Right renal pelvis (tissue), 4 donors: ENCODE results near the gene VDAC1. TPM values are rescaled to one million over a fixed set of nuclear protein-coding genes. Genes with fewer than 3 reads are reported as not detected.
"Not testable (repeated sequence)": the region's sequence is repeated elsewhere in the genome, so short reads cannot be mapped to it uniquely, and the experiment has no call there.

Experiments used
- DNase-seq, 4 donors: peaks; one replicate each; pipeline ENCODE4 v3.0.0-alpha.2; 2013; ENCODE audit warnings: low read depth in 4 of 4, low spot score in 3 of 4, missing footprints in 1 of 4
- polyA plus RNA-seq, 4 donors: library from polyadenylated mRNA; unstranded; fragments of 120-200 nt; gene quantifications; one replicate each; pipeline ENCODE4 v1.2.1, GENCODE V29; 2013; ENCODE audit not compliant: insufficient read length in 4 of 4

The VDAC1 gene, protein sequence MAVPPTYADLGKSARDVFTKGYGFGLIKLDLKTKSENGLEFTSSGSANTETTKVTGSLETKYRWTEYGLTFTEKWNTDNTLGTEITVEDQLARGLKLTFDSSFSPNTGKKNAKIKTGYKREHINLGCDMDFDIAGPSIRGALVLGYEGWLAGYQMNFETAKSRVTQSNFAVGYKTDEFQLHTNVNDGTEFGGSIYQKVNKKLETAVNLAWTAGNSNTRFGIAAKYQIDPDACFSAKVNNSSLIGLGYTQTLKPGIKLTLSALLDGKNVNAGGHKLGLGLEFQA
- polyA plus RNA-seq = 100 to 1,000 TPM; 184 to 207 (median 205) TPM

DNA sequence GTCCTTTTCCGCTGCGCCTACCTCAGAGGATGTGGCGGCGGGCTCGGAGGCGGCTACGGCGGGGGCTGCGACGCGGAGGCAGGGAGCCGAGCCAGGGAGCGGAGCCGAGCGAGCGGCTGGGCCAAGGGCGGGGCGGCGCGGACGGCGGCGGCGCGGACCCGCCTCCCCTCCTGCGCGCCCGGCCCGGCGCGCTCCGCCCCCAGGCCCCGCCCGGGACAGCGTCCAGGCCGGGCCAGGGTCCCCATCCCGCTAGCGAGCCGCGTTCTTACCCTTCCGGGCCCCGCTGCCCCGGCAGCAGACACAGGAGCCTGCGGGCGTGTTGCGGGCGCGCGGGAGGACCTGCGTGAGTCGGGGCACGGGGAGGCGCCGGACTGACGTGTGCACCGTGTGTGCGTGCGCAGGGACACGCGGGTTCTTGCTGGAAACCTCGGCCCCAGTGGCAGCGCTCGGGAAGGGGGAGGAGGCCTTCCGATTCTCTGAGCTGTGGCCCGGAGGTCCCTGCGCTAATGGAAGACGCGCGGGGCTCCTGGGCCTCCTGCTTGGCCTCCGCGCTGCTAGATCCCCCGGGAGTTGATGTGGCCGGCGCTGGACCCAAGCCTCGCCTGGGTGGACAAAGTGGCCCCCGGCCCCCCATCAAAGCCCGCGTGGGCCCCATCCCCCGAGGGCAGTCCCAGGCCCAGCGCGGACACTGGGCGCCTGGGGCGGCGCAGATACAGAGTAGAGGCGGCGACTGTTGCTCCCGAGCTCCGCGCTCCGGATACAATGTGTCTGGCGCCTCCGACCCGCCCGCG lies at the start of gene VDAC1:
VDAC1 (minus strand) TSS at position 350 of the 791 bp plus-strand sequence. CDS start 11,963 bp downstream, outside the sequence.
- DNase-seq = peak; percentile 66 to 82 (median 72)

DNA sequence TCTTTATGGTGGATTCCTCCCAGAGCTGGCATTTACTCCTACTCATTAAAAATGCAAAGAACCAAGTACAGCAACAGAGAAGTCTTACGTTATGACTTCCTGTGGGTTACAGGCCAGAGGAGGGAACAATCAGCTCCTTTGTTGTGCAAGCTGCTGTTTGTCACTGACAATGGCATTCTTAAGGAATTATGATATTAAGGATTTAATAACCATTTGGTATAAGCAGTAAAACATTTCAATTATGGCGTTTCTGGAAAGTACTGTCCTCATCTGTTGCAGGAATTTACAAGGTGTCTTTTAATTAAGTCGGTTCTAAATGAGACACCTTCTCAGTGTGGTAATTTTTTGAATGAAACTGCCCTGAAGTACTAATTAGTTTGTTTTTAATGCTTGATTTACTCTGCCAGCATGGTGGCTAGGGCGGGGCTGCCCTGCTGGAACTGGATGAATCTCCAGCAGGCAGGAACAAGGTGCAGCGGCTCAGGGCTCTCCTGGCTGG lies 49.1 kb upstream of the VDAC1 start:
- no peak for DNase-seq

DNA sequence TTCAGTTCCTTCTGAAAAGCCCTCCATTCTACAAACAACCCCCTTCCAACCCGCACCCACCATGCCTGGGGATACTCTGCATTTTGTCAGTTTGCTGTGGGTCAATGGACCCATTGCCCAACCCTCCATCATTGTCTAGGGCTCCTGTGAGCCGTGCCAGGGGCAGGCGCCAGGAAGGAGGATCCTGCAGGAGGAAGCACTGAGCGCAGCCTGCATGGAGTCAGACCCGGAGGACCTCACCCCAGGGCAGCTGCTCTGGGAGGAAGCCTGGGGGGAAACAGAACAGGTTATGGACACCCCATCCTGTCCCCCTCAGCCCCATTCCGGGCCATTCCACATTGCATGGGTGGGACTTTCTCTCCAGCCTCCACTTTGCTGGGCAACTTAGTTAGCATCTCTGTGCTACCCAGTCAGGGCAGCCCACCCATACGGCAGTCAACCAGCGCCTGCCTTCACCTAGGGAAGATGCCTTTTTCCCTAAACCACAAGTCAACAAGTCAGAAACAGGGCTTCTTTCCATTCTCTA lies 48.6 kb upstream of the VDAC1 start:
- no peak for DNase-seq

DNA sequence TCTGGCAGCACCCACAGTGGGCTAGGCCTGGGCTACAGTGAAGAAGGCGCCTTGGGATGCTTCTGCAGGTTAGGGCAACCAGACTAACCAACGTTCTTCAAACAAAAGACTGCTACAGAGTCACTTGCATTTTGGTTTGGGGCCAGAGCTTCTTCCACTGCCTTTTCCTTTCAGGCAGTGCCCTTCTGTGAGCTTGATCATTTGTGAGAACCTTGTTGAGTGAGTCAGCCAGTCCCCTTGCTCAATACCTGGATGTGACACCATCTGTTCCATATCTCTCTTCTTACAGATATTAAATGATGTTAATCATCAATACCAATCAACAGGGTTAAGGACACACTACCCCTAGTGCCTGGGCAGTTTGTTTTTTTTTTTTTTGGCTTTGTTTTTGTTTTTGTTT lies 46.5 kb upstream of the VDAC1 start:
- DNase-seq = no peak

DNA sequence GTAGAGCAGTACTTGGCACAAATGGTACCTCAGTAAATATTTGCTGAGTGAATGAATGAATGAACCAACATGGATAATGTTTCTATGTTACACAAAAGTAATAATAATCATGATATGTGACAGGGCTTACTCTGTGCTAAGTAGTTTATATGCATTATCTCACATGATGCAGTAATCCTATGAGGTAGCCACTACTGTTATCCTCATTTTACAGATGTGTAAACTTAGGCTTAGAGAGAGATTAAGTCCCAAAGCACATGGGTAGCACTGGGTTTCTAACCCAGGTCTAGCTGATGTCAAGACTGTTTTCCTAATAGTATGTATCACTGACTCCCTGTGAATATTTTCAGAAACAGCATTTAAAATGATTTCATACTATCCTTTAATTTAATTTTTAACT lies 44.1 kb upstream of the VDAC1 start:
- DNase-seq = no peak

DNA sequence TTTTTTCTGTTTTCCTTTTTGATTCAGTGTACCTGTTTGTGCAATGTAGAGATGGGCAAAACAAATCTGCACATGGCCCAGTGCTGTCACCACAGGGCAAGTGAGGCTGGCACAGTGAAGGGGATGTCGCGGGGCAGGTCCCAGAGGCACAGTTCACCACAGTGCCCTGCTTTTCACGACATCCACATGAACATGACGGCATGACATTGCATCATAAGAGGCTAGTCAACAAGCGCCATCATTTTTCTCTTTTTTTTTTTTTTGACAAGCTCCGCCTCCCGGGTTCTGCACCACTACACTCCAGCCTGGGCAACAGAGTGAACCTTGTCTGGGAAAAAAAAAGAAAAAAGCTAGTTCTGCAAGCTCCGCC lies 42.9 kb upstream of the VDAC1 start:
- DNase-seq = no peak

DNA sequence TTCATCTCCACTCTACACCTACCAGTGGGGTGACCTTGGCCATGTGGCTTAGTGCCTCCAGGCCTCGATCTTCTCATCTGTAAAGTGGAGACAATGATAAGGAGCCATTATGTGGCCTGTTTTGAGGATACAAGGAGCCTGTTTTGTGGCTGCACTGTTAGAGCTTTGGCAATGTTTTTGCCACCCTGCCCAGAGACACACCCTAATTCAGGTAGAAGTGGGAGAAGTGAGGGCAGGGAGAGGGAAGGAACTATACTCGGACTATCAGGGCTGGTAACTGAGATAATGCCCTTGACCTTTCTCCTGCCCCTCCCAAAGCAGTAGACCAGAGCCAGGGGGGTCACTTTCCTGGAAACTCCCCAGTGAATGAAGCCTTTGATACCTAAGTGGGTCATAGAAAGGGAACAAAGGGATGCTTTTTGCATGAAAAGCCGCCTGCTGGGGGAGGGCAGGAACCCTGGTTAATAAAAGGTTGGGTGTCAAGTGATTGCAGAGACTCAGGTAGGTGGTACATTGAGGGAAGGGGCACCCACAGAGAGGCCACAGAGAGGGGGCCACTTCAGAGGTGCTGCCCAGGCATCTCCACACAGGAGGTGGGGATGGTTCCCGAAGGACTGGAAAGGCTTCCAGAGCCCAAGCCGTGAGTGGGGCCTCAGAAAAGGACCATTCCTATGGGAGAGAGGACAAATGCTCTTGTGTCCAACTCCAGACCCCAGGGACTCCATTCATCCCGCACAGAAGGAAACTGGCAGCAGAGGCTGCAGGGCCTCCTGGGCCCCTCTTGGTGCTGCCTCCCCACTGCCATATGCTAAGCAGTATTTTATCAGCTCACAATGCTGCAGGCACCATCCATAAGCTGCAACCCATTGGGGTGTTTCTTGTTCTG lies 42.3 kb upstream of the VDAC1 start:
- no peak for DNase-seq

DNA sequence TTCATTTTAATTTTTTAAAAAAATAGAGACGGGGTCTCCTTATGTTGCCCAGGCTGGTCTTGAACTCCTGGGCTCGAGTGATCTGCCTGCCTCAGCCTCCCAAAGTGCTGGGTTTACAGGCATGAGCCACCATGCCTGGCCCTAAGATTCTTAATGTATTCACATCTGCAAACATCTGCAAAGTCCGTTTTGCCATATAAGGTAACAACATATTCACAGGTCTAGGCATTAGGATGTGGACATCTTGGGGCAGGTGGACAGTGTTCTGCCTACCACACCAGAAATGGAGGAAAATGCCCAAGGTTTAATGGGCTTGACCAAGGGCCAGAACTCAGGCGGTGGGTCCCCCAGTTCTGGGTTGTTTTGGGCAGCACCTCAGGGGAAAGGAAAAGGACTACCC lies 41.6 kb upstream of the VDAC1 start:
- no peak for DNase-seq

DNA sequence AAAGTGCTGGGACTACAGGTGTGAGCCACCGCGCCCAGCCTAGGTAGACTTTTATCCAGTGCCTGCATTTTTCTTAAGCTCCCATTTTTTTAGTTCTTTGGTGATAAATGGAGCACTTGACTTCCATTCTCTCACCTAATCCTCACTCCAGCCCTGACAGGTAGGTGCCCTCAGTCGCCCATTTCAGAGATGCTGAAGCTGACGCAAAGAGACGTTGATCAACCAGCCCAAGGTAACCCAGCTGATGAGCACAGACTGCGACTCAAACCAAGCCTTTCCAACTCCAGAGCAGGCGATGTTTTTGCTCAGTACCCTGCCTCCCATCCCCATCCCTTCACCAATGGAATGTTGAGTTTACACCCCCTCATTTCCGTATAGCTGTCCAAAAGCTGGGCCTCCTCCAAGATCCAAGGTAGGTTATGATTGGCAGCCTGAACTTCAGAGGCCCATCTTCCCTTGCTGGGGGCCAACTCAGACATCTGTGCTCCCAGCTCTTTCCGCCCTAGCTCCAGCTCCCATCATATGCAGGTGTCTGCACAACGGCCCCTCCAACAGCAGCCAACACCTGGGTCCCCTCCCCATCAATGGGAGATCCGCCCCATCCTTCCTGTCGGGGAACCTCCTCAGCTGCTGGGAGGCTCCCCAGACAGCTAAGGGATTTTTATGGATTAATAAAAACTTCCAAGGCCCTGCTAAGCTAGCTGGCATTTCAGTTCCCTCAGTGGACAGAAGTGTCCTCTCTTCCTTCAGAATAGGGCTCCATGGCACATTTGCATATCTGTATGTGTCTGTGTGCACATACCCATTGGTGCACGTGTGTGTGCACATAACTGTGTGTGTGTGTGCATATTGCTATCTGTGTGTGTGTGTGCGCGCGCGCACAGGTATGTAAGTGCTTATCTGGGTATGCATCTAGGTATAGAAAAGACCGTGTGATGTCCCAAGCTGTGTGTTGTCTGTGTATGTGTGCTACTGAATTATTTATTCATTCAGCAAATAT lies 39.3 kb upstream of the VDAC1 start:
- no peak for DNase-seq

DNA sequence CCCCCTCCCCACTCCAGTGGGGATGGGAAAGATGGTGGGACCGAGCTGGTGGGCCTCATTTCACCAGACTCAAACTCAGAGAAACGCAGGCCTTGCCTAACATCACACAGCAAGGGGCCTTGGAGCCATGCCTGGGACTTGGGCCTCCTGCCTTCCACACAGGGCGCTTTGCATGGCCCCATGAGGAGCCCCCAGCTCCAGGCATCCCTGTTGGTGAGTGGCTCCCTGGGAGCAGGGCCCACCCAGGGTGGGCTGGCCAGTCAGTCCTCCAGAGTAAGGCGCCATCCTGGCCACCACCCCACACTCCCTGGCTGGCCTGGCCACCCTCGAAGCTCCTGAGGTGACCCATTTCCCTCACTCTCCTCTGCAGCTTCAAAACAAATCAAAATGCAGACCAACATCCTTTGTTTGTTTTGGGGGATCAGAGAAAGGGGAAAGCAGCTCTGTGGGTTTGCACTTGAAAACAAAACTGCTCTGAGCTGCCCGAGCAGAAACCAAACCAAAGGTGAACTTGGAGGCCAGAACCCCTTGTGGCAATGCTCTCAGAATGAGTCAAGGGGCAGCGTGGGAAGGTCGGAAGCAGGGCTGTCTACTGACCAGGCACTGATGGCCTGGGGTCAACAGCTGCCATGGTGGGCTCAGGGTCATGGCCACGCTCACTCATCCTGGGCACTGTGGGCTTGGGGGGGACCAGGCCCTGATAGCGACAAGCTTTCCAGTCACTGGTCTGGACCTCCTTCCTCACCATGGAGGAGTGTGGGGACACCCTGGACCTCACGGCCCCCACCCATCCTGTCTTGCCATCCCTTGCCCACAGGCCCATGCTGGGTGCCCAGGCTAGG lies 37.0 kb upstream of the VDAC1 start:
- no peak for DNase-seq

DNA sequence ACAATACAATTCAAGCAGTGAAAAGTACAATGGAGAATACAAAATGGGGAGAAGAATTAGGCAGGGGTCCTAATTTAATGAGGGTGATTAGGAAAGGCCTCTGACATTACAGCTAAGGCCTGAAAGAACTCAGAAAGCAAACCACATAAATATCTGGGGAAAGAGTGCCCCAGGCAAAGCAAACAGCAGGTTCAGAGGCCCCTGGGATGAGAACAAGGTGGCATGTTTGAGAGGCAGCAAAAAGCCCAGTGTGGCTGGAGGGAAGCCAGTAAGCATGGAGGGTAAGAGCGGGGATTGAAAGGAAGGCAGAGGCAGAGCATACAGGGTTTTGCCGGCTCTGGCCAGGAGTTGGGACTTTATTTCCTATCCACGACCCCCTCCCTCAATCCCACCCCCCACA lies 33.4 kb upstream of the VDAC1 start:
- DNase-seq = no peak

DNA sequence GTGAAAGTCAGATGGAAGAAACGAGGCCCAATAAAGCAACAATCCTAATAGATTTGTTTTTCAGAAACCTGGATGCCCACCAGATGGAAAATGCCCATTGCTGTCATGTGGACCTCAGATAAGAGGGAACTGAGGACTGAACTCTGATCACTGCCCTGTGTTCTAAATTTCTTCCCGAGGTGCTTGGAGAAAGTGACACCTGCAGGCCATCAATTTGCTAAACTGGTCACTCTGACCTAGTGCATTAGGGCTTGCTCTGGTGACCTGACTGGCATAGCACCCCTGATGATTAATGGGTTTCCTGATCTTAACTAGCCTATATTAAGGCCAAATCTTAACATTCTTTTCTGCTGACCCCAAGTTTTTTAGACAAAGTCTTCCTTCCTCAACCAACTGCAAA lies 32.4 kb upstream of the VDAC1 start:
- DNase-seq = no peak

DNA sequence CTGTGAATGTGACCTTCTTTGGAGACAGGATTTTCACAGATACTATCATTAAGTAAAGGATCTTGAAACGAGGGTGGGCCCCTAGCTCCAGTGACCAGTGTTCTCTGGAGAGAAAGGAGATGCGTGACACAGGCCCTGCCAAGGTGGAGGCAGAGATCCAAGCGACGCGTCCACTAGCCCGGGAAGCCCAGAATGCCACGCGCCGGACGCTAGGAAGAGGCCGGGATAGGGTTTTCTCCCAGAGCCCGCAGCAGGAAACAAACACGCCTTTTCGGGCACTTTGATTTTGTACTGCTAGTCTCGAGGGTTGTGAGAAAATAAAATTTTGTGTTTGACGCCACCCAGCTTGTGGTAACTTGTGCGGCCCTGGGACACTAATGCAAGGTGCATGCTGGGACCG lies 29.6 kb upstream of the VDAC1 start:
- DNase-seq = no peak

DNA sequence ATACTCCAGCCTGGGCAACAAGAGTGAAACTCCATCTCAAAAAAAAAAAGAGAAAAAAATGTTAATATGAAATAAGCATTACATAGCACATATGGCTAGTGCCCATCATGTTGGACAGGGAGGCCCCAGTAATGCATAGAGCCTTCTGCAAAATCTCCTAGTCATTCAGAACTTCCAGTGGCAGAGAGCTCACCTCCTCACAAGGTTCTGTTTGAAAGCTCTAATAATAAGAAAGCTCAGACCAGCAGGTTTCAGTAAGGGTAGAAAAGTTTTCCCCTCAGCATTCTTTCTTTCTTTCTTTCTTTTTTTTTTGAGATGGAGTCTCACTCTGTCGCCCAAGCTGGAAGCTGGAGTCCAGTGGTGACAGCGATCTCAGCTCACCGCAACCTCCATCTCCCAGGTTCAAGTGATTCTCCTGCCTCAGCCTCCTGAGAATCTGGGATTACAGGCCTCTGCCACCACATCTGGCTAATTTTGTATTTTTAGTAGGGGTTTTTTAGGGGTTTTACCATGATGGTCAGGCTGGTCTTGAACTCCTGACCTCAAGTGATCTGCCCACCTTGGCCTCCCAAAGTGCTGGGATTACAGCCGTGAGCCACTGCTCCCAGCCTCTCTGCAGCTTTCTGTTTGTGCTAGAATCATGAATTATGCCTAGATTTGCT lies 25.7 kb upstream of the VDAC1 start:
- not testable (repeated sequence) for DNase-seq

DNA sequence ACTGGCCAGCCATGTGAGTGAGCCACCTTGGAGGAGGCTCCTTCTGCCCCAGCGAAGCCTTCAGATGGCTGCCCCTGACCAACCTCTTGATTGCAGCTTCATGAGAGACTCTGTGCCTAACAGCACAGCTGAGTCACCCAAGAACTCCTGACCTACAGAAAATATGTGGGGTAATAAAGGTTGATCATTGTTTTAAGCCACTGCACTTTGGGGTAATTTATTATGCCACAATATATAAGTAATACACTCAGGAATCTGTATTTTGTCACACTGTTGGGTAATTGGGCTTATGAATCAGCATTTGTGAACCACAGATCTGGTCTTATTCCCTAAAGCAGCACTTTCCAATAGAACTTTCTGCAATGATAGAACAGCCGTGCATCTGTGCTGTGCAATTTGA lies 24.4 kb upstream of the VDAC1 start:
- DNase-seq = no peak

DNA sequence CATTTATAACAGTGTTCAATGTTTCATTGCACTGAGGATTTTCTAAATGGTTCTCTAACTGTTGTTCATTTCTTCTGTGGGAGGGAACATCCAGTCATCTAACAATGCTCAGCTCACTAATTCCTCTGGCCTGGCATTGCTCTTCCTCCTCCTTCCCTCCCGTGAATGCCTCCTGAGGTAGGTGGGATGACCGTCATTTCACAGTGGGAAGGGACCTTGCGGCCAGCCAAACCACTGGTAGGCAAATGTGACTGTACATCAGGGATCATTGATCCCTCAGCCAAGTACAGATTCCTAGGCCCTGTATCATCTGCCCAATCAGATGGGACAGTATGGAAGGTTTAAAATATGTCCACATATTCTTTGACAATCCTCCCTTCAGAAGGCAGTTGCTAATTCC lies 23.7 kb upstream of the VDAC1 start:
- no peak for DNase-seq

DNA sequence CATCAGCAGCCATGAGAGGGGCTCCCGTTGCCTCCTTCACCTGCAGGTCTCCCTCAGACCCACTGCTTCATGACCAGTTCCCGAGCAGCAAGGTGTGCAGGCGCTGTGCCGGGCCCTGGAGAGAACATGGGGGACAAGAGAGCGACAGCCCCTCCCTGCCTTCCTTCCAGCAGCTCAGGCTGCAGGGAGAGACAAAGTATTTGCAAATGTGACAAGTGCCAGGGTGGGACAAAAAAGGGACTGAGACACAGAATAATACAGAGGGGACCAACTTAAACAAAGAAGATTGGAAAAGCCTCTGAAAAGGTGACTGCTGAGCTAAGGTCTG lies 22.5 kb upstream of the VDAC1 start:
- DNase-seq = no peak
